Activated naive CD4-positive, alpha-beta T cell (primary cell): ENCODE data around the gene IRAK2.
"Not testable (repeated sequence)": the region's sequence is repeated elsewhere in the genome, so short reads cannot be mapped to it uniquely, and the experiment has no call there.

Experiments used
- DNase-seq, 4 experiments: peaks; one replicate each; lab custom pipeline; 2025; lab: John Stamatoyannopoulos, UW

IRAK2 gene

GRCh38 chr3:10160925-10161324 lies 3.8 kb upstream of the IRAK2 start:
- DNase-seq, result no peak

- no peak for DNase-seq
Observed at GRCh38 chr3:10162185-10162584, 2.5 kb upstream of the IRAK2 start.

GRCh38 chr3:10164201-10164545 lies 546 bp upstream of the IRAK2 start:
- DNase-seq, result not testable (repeated sequence)

- DNase-seq, result no peak
Observed at GRCh38 chr3:10166213-10166604, 1.5 kb downstream of the IRAK2 start.

GRCh38 chr3:10169000-10169496 lies 4.3 kb downstream of the IRAK2 start:
- no peak for DNase-seq

- DNase-seq, result no peak
Observed at GRCh38 chr3:10170915-10171478, 6.3 kb downstream of the IRAK2 start.

- DNase-seq, result no peak
Observed at GRCh38 chr3:10173095-10173925, 8.6 kb downstream of the IRAK2 start.

- DNase-seq, result no peak
Observed at GRCh38 chr3:10173926-10174435, 9.3 kb downstream of the IRAK2 start.

GRCh38 chr3:10175334-10175733 lies 10.6 kb downstream of the IRAK2 start:
- not testable (repeated sequence) for DNase-seq

- DNase-seq, result not testable (repeated sequence)
Observed at GRCh38 chr3:10176150-10176549, 11.4 kb downstream of the IRAK2 start.

- DNase-seq, result no peak
Observed at GRCh38 chr3:10177737-10178136, 13.0 kb downstream of the IRAK2 start.

GRCh38 chr3:10178892-10179291 lies 14.2 kb downstream of the IRAK2 start:
- DNase-seq, result no peak

GRCh38 chr3:10180289-10180688 lies 15.6 kb downstream of the IRAK2 start:
- no peak for DNase-seq

GRCh38 chr3:10180738-10181295 lies 16.1 kb downstream of the IRAK2 start:
- no peak for DNase-seq

- no peak for DNase-seq
Observed at GRCh38 chr3:10182950-10183349, 18.2 kb downstream of the IRAK2 start.

- no peak for DNase-seq
Observed at GRCh38 chr3:10184250-10184649, 19.5 kb downstream of the IRAK2 start.

GRCh38 chr3:10185804-10186762 lies 21.4 kb downstream of the IRAK2 start:
- DNase-seq, result no peak

- no peak for DNase-seq
Observed at GRCh38 chr3:10187290-10187876, 22.7 kb downstream of the IRAK2 start.

- DNase-seq, result no peak
Observed at GRCh38 chr3:10187944-10188343, 23.2 kb downstream of the IRAK2 start.

GRCh38 chr3:10188804-10189556 lies 24.3 kb downstream of the IRAK2 start:
- no peak for DNase-seq
